ENCODE measurements around the gene NOD1. TPM values are rescaled to one million over a fixed set of nuclear protein-coding genes. Genes with fewer than 3 reads are reported as not detected.
A peak's percentile ranks its signal among the peaks of the same experiment; 100 is the strongest.

Gene NOD1
- total and polyA plus RNA-seq, 7 donors = 3.0 to 17.5 (median 6.4) TPM

DNA sequence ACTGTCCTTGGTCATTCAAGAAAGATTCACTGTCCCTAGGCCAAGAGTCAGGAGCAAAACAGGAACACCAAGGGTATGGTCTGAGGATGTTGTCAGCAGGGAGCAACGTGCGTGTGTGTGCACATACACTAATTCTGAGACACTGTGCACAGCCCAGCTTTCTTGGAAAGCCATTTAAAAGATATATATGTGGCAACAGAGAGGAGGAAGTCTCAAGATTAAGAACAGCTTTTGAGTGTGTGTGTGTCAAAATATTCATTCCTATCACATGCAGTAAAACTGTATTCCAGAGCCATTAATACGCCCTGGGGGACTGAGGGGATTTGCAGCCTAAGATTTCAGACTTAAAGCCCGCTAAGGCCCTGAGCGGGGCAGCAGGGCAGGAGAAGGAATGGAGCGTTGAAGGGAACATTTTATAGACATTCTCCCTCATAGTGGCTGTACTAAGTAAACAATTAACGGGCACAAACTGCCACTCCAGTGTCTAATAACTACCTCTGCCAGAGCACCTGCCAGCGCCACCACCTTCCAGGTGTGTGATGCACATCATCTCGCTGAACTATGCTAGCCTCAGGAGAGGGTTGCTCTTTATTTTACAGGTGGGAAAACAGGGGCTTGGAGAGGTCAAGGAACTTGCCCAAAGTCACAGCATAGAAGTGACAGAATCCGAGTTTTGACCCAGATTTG, 2.0 kb downstream of the NOD1 start:
- Histone ChIP-seq H3K27me3 (no peaks in the 10 kb centered on the region), H3K4me3 (no peak overlapping the region), H3K9me3 (no peaks in the 10 kb centered on the region), H3K4me1 (peaks cover 0 to 60% (median 51%) of the 10 kb centered on the region in 4 donors), H3K36me3 (no peaks in the 10 kb centered on the region), H3K27ac (peak overlapping the region in 1 of 4 donors; percentile 99)
- 27 to 65% methylated on average over 10 of the region's 10 CpGs for WGBS, 2 donors
- peak; percentile 54 for DNase-seq
- intact Hi-C loops (cut with DNase I) = loop anchor here (10.0 kb wide), 1 partner anchor 118 kb away; the partner anchor contains the start of gene GARS1
- no peak for TF ChIP-seq POLR2AphosphoS5 (IDR thresholded peaks at IDR 0.05)
- no peak for TF ChIP-seq CTCF (IDR thresholded peaks at IDR 0.05)

DNA sequence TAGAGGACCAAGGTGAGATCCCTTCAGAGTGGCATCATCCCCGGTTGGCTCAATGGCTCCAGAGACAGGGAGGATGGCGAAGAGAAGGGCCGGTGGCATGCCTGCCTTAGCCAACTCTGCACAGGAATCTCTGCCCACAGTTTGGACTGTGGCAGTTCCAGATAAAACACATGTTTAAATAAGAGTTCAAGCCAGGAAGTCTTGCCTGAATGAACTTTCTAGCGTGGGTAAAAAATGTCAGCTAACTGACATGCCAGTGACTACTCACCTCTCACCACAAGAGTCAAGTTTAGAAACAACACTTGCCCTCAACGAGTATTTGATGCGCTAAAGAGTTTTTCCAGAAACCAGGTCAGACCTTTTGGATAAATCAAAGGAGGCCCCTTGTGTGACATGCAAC, 3.0 kb downstream of the NOD1 start:
- no peaks in the 10 kb centered on the region for H3K9me3 ChIP-seq
- no peak overlapping the region for H3K4me3 ChIP-seq
- peak overlapping the region in 3 of 4 donors; percentile 43 to 80 (median 65) for H3K27ac ChIP-seq
- H3K4me1 ChIP-seq = peaks cover 0 to 69% (median 60%) of the 10 kb centered on the region in 4 donors
- WGBS, 2 donors = 66 to 80% methylated on average over 6 of the region's 6 CpGs
- H3K27me3 ChIP-seq = no peaks in the 10 kb centered on the region
- no peaks in the 10 kb centered on the region for H3K36me3 ChIP-seq
- no peak for DNase-seq
- intact Hi-C loops (cut with DNase I) = loop anchor here (10.0 kb wide), 1 partner anchor 119 kb away; the partner anchor contains the start of gene GARS1
- TF ChIP-seq POLR2A (IDR thresholded peaks at IDR 0.05) = no peak
- TF ChIP-seq POLR2AphosphoS5 (IDR thresholded peaks at IDR 0.05) = no peak
- no peak for TF ChIP-seq EP300 (IDR thresholded peaks at IDR 0.05)
- no peak for TF ChIP-seq CTCF (IDR thresholded peaks at IDR 0.05)

GRCh38 chr7:30474893-30475292, 3.7 kb downstream of the NOD1 start:
- DNase-seq = peak; percentile 72
- Histone ChIP-seq H3K9me3 (no peaks in the 10 kb centered on the region), H3K36me3 (no peaks in the 10 kb centered on the region), H3K27ac (peak overlapping the region; percentile 16 to 80 (median 54)), H3K27me3 (no peaks in the 10 kb centered on the region), H3K4me1 (peaks cover 0 to 75% (median 67%) of the 10 kb centered on the region in 4 donors), H3K4me3 (no peak overlapping the region)
- 61 to 79% methylated on average over 2 of the region's 2 CpGs for WGBS, 2 donors
- intact Hi-C loops (cut with DNase I) = loop anchor here (5.0 to 10.0 kb wide), 3 partner anchors 43 to 193 kb away; partner anchors contain the start of genes GARS1 and ZNRF2
- TF ChIP-seq POLR2AphosphoS5 (IDR thresholded peaks at IDR 0.05) (peak in 3 of 4 donors; percentile 20 to 60 (median 23)), EP300 (IDR thresholded peaks at IDR 0.05) (no peak)

DNA sequence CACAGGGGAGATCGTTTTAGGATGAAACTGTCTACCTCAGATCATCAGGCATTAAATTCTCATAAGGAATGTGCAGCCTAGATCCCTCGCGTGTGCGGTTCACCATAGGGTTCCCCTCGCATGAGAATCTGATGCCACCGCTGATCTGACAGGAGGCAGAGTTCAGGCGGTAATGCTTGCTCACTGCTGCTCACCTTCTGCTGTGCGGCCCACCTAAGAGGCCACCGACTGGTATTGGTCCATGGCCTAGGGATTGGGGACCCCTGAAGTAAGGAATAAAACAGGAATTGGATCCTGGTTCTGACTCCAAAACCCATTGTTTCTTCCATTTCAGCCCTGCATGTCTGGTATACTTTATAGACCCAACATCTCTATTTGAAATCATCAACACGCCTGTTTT, 4.1 kb downstream of the NOD1 start:
- intact Hi-C loops (cut with DNase I) = loop anchor here (5.0 to 10.0 kb wide), 3 partner anchors 42 to 192 kb away; partner anchors contain the start of genes GARS1 and ZNRF2
- no peaks in the 10 kb centered on the region for H3K9me3 ChIP-seq
- DNase-seq = peak; percentile 25
- peaks cover 0 to 77% (median 68%) of the 10 kb centered on the region in 4 donors for H3K4me1 ChIP-seq
- 95 to 96% methylated on average over 10 of the region's 10 CpGs for WGBS, 2 donors
- H3K36me3 ChIP-seq = no peaks in the 10 kb centered on the region
- TF ChIP-seq CTCF (IDR thresholded peaks at IDR 0.05) (no peak), POLR2A (IDR thresholded peaks at IDR 0.05) (no peak), EP300 (IDR thresholded peaks at IDR 0.05) (no peak), POLR2AphosphoS5 (IDR thresholded peaks at IDR 0.05) (no peak)
- H3K27ac ChIP-seq = peak overlapping the region; percentile 16 to 80 (median 54)
- H3K27me3 ChIP-seq = no peaks in the 10 kb centered on the region
- H3K4me3 ChIP-seq = no peak overlapping the region

DNA sequence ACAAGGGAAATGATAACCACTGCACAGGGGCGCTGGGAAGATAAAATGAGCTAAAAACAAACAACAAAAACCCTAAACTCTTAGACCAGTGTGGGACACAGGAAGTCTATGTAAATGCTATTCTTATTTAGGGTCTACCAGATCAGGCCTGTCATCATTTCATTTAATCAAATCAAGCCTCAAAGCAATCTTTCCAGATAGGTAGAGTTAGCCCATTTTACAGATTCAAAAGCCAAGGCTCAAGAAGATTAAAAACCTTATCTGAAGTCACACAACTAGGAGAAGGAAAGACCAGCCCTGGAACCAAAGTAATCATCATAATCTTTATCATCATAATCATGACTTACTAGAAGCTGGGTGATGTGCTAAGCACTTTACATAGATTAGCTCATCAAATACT, 4.7 kb downstream of the NOD1 start:
- H3K27ac ChIP-seq = peak overlapping the region; percentile 16 to 80 (median 54)

More for the DNA sequence above, 4.7 kb downstream of the NOD1 start:
- H3K9me3 ChIP-seq = no peaks in the 10 kb centered on the region
- no peak for DNase-seq
- WGBS, 2 donors = 78 to 94% methylated on average over 1 of the region's 1 CpG
- intact Hi-C loops (cut with DNase I) = loop anchor here (5.0 to 10.0 kb wide), 3 partner anchors 42 to 192 kb away; partner anchors contain the start of genes GARS1 and ZNRF2
- H3K36me3 ChIP-seq = no peaks in the 10 kb centered on the region
- no peaks in the 10 kb centered on the region for H3K27me3 ChIP-seq
- TF ChIP-seq EP300 (IDR thresholded peaks at IDR 0.05) (no peak), CTCF (IDR thresholded peaks at IDR 0.05) (no peak), POLR2A (IDR thresholded peaks at IDR 0.05) (no peak), POLR2AphosphoS5 (IDR thresholded peaks at IDR 0.05) (no peak)
- H3K4me3 ChIP-seq = no peak overlapping the region
- H3K4me1 ChIP-seq = peaks cover 0 to 77% (median 69%) of the 10 kb centered on the region in 4 donors

Measured in sigmoid colon (tissue), 7 donors.